GM12872 (cell line): ENCODE data around the gene KCNQ1.
A peak's percentile ranks its signal among the peaks of the same experiment; 100 is the strongest.

Experiments
- TF ChIP-seq, protein P1 (sequence below): IDR thresholded peaks from 3 replicates; pipeline ENCODE4 v1.5.1; 2011; ENCODE audit warnings: low read depth, mild to moderate bottlenecking, low read length, moderate library complexity; ENCODE audit not compliant: insufficient read depth

The KCNQ1 gene

DNA sequence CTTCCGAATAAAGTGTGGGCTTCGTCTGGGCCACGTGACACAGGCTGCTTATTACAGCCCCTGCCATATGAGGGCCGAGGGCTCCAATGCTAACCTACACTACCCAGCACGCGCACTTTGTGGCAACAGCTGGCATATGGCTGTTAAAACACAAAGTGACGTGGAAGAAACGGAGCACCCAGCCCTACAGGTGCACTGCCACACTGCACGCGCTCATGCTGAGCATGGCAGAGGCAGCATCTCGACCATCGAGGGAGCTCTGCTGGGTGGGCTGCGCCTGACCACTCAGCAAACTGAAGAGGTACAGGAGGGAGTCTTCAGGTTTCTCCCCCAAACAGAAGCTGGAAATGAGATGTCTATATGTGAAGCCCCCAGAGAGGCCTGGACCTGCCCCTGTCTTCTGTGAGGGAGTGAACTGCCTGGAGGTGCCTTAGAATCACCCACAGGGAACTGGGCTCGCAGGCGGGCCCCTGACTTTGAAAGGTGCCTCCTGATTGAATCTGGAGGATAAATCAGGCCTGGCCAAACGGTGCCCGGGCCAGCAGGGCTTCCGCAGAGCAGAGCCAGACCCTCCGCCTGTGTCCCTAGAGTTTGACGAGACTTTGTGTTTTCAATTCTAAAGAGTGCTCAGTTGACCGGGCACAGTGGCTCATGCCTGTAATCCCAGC is 26.0 kb upstream of the KCNQ1 start:
- TF ChIP-seq, protein P1, sequence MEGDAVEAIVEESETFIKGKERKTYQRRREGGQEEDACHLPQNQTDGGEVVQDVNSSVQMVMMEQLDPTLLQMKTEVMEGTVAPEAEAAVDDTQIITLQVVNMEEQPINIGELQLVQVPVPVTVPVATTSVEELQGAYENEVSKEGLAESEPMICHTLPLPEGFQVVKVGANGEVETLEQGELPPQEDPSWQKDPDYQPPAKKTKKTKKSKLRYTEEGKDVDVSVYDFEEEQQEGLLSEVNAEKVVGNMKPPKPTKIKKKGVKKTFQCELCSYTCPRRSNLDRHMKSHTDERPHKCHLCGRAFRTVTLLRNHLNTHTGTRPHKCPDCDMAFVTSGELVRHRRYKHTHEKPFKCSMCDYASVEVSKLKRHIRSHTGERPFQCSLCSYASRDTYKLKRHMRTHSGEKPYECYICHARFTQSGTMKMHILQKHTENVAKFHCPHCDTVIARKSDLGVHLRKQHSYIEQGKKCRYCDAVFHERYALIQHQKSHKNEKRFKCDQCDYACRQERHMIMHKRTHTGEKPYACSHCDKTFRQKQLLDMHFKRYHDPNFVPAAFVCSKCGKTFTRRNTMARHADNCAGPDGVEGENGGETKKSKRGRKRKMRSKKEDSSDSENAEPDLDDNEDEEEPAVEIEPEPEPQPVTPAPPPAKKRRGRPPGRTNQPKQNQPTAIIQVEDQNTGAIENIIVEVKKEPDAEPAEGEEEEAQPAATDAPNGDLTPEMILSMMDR = no peak

DNA sequence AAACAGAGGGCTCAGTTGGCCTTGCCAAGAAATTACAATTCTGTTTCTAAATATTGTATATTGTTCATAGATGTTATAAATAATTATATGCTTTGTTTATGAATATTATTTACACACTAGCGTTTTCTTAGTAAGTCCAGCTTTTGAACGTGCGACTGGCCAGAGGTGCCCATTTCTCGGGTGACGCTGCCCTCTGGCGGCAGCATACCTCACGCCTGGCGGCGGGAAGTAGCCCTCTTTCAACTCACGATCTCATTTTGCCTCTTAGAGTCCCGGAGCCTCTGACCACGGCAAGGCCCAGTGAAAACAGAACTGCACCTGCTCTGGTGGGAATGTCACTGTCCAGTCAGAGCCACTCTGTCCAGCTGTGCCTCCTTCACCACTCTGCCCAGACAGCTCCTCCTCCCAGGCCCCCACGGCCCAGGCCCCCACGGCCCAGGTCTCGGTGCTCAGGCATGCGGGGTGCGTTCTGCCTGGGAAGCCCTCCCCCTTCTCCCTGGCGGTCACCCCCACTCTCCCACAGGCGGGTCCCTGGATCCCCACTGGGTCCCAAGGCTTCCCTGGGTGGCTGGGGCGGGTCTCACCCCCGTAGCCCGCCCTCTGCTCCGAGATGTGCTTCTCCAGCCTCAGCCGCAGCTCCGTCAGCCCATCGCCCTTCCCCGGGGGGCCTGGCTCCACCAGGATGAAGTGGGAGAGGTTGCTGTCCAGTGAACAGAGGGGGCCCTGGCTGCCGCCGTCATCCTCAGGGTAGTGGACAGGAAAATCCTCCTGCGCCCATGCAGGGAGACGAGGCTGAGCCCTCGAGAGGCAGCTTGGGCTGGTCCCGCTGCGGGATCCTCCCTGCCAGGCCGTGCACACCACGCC is 24.9 kb upstream of the KCNQ1 start:
- TF ChIP-seq, protein P1 = peak; percentile 83

DNA sequence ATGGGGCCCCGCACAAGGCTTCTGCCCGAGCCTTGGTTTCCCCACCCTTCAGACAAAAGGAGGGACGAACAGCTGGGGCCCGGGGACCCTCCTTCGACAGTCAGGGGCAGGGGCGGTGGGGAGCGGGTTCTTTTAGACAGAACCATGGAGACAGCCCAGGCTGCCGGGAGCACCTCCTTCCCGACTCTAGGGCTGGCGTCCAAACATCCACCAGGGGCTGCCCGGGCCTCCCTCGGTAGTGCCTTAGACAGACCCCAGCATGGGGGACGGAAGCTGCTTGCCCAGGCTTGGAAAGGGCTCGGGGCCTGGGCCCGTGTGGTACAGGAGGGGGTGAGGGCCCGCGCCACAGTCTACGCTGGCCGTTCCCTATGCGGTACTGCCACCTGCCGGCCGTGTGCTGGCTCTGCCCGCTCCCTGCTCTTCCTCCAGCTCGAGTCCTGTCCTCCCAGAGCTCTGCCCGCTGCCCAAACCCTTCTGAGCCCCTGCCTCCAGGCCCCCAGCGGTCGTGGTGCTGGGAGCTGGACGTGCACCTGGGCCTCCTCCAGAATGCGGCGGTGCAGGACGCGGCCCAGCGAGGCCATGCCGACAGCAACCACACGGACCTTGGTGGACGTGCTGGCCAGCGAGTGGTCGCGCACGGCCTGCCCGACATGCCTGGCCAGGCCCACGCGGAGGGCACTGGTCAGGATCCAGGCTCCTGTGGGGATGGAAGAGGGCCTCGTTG is 24.1 kb upstream of the KCNQ1 start:
- TF ChIP-seq, protein P1 = peak; percentile 90

DNA sequence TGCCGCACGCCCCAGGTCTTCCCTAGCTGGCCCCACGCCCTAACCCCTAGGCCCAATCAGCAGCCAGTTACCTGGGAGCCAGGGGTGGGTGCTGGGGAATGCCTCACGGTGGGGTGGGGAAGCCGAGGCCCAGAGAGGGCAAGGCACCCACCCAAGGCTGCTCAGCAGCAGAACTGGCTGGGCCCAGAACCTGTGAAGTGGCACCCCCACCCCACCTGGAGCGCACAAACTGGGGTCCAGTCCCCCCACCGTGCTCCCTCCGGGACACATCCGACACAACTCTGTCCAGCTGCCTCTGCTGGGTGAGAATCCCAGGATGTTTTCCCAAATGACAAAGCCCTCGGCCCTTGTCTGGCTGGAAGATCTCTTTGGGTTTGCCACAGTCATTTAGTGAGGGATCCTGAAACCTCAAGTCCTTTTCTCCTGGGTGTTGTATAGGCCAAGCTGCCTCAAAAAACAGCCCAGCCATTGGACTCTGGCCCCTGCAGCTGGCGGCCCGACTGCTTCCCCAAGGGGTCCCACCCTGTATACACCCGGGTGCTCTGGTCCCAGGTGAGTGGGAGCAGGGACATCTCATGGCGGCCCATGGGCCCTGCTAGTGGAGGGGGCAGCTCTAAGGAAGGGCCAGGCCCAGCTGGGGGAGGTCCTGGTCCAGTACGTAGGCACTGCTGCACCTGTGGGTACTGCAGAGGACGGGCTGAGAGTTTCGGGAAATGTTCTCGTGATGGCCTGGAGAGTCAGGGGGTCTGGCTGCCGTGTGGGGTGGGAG is 23.4 kb upstream of the KCNQ1 start:
- TF ChIP-seq, protein P1 = no peak

DNA sequence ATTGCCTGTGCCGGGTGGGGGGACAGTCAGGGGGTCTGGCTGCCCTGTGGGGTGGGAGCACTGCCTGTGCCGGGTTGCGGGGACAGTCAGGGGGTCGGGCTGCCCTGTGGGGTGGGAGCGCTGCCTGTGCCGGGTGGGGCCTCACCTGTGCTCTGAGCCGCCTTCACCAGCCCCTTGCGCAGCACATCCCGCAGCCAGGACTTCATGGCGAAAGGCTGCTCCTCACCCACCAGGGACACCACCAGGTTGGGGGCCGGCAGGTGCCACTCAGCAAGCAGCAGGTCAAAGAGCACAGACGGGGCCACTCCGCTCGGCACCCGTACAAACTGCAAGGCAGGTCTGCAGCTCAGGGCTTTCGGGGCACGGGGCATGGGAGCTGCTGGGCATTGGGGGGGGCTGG is 22.8 kb upstream of the KCNQ1 start:
- TF ChIP-seq, protein P1 = no peak

DNA sequence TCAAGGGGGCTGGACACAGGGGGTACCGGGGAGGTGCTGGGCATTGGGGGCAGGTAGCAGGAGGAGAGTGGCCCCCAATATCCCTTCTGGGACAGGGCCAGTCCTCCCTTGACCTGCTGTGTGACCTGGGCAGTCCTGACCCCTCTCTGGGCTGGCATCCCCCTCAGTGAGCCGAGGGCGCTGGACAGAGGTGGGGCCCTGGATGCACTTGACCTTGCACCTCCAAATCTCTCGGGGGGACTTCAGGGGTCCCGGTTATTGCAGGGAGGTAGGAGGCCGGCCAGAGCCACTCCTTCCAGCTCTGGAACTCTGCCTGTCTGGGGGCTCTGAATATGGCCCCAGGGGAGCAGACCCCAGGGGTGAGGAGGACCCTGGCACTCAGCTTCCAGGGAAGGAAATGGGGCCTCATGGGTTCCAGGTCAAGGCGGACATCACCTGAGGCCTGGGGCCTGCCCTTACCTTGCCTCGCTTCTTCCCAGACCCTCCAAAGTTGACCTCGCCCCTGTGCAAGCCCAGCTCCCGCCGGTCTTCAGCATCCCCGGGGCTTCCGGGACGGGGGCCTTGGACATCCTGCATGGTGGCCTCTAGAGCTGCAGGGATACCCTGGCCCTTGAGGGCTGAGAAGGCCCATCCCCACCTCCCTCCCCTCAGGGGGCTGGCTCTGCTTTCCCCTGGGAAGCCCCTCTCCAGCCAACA is 22.2 kb upstream of the KCNQ1 start:
- TF ChIP-seq, protein P1 = no peak
